ENCODE data around the gene GRAP2.

DNA sequence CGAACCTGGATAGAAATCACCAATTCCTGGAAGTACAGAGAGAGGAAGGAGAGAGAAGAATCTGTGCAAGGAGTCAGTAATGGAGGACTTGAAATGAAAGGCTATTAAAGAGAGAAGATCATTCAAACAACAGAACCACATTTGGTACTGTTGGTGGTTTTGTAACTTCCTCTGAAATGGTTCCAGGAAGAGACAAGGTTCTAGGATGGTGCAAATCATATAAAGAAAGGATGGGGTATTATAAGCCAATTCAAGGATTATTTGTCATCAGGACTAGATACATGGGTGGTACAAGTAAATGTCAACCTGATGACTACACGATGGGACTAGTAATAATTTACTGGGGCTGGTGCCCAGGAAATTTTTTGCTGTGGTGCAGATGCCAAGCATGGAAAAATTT, 30.4 kb downstream of the GRAP2 start:
- no peak for TF ChIP-seq POLR2A (IDR thresholded peaks at IDR 0.05)
- TF ChIP-seq, protein P1, sequence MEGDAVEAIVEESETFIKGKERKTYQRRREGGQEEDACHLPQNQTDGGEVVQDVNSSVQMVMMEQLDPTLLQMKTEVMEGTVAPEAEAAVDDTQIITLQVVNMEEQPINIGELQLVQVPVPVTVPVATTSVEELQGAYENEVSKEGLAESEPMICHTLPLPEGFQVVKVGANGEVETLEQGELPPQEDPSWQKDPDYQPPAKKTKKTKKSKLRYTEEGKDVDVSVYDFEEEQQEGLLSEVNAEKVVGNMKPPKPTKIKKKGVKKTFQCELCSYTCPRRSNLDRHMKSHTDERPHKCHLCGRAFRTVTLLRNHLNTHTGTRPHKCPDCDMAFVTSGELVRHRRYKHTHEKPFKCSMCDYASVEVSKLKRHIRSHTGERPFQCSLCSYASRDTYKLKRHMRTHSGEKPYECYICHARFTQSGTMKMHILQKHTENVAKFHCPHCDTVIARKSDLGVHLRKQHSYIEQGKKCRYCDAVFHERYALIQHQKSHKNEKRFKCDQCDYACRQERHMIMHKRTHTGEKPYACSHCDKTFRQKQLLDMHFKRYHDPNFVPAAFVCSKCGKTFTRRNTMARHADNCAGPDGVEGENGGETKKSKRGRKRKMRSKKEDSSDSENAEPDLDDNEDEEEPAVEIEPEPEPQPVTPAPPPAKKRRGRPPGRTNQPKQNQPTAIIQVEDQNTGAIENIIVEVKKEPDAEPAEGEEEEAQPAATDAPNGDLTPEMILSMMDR (IDR thresholded peaks at IDR 0.05): no peak

All from uterus (tissue), 2 donors.